Mesodermal cell (in vitro differentiated cells): Measurements from ENCODE around the gene KATNA1.
A peak's percentile ranks its signal among the peaks of the same experiment; 100 is the strongest.

ENCODE experiments used
- H3K27ac ChIP-seq: 2 replicates; pipeline ENCODE4 v1.7.0; 2013; ENCODE audit warnings: mild to moderate bottlenecking, low read depth, low read length, moderate library complexity; ENCODE audit not compliant: severe bottlenecking
- H3K36me3 ChIP-seq: 2 replicates; pipeline ENCODE4 v1.7.1; 2013; ENCODE audit warnings: mild to moderate bottlenecking, low read length, moderate library complexity; ENCODE audit not compliant: control insufficient read depth, insufficient read depth
- H3K4me1 ChIP-seq: one replicate; pipeline ENCODE4 v1.7.1; 2013; ENCODE audit warnings: mild to moderate bottlenecking, low read length; ENCODE audit not compliant: insufficient read depth, control insufficient read depth, poor library complexity, severe bottlenecking
- H3K4me3 ChIP-seq: 2 replicates; pipeline ENCODE4 v1.7.0; 2013; ENCODE audit warnings: low read length, control low read depth, mild to moderate bottlenecking; ENCODE audit not compliant: insufficient read depth, poor library complexity, severe bottlenecking; ENCODE audit errors: extremely low read depth
- H3K9me3 ChIP-seq: 2 replicates; pipeline ENCODE4 v1.7.1; 2013; ENCODE audit warnings: mild to moderate bottlenecking, low read length, moderate library complexity; ENCODE audit not compliant: control insufficient read depth
- WGBS, 2 experiments: methylation state at CpG; one replicate each; pipeline ENCODE4 v1.1.5; 2013; ENCODE audit warnings: missing lambda C conversion rate in 2 of 2; ENCODE audit not compliant: insufficient coverage in 2 of 2; 5-methylcytosine and 5-hydroxymethylcytosine counted together

Gene KATNA1

DNA sequence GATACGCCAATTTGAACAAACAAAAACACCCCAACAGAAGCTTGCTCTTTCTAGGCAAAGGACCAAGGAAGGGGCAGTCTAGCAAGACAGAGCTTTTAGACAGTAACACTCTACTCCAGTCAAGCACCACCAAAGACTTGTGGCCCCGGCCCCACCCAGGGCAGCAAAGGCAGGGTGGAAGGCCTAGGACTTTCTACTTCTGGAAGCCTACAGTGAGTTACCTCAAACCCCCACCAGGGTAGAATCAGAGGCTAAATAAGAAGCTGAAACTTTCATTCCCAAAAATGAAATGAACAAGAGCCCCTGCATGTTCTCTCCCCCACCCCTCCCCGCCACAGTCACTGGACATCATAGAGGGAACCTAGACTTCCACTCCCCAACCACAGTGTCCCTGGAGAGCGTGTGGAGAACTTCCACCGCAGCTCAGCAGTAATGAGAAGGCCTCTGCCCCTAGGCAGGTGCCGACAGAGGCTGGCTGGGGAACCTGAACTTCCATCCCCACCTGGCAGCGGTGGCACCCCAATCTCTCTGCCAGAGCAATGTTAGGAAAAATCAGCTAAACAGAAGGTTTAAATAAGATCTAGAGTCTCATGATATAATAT is 40.0 kb downstream of the KATNA1 start:
- no peaks in the 10 kb centered on the region for H3K4me1 ChIP-seq
- H3K27ac ChIP-seq = no peak overlapping the region
- H3K36me3 ChIP-seq = no peaks in the 10 kb centered on the region
- 100% methylated on average over 1 to 3 of the region's 7 CpGs for WGBS, 2 experiments
- no peaks in the 10 kb centered on the region for H3K9me3 ChIP-seq
- H3K4me3 ChIP-seq = no peak overlapping the region

DNA sequence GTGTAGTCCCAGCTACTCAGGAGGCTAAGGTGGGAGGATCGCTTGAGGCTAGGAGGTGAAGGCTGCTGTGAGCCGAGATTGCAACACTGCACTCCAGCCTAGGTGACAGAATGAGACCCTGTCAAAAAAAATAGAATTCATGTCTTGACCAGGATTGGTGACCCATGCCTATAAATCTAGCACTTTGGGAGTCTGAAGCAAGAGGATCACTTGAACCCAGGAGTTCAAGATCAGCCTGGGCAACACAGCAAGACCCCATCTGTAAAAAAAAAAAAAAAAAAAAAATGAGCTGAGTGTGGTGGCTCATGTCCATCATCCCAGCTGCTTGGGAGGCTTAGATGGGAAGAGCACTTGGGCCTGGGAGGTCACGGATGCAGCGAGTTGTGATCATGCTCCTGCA is 48.0 kb downstream of the KATNA1 start:
- Histone ChIP-seq H3K4me1 (no peaks in the 10 kb centered on the region), H3K27ac (no peak overlapping the region), H3K9me3 (no peaks in the 10 kb centered on the region), H3K4me3 (no peak overlapping the region), H3K36me3 (peaks cover 40% of the 10 kb centered on the region)
- 100% methylated on average over 4 of the region's 4 CpGs for WGBS, 2 experiments

DNA sequence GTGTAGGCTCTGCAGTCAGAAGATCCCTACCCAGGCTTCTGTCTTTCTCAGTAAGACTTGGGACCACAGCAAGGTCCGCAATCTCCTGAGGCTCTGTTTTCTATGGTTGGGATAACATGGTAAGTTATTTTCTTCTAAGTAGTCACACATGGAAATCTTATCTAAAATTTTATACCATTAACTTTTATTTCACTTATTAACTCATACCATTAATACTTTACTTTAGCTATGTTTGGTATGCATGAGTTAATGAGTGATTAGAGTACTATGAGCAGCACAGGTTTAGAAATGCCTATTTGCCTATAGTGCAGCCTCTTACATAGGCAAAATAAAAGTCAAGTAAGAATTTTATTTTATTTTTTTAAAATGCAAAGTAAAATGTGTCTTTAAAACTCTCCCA is 55.1 kb downstream of the KATNA1 start:
- Histone ChIP-seq H3K27ac (no peak overlapping the region), H3K36me3 (peaks cover 73% of the 10 kb centered on the region), H3K4me1 (no peaks in the 10 kb centered on the region), H3K4me3 (no peak overlapping the region), H3K9me3 (no peaks in the 10 kb centered on the region)
- WGBS, 2 experiments = no CpG with 5 or more reads among the region's 1 CpG

DNA sequence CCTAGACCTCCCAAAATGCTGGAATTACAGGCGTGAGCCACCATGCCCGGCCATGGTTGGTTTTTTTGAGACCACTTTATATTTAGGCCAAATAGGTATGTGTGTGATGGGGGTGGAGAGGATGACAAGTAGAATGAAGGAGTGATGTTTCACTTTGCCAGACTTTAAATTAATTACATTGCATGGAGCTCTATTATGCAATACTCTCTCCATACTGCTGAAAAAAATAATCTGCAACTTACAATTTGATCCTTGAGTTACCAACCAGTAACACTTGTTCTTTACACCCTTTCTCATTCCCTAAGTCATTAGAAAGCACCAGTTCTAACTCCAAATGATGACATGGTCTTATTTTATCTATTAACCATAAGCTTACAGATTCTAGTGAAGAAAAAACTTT is 55.5 kb downstream of the KATNA1 start:
- no peak overlapping the region for H3K27ac ChIP-seq
- WGBS, 2 experiments = 100% methylated on average over 1 of the region's 2 CpGs; no CpG with 5 or more reads in 1 of the 2 experiments
- no peak overlapping the region for H3K4me3 ChIP-seq
- no peaks in the 10 kb centered on the region for H3K9me3 ChIP-seq
- H3K4me1 ChIP-seq = no peaks in the 10 kb centered on the region
- peaks cover 74% of the 10 kb centered on the region for H3K36me3 ChIP-seq

DNA sequence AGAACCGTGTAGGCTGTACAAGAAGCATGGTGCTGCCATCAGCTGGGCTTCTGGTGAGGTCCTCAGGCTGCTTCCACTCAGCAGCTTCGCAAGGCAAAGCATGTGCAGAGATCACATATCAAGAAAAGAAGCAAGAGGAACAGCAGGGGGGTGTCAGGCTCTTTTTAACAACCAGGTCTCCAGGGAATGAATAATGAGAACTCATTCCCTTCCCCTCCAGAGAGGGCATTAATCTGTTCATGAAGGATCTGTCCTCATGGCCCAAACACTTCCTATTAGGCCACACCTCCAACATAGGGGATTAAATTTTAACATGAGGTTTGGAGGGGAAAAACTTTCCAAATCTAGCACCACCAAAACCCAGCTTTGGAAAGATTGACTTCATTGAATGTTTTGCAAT is 62.4 kb downstream of the KATNA1 start:
- Histone ChIP-seq H3K36me3 (peaks cover 63% of the 10 kb centered on the region), H3K27ac (no peak overlapping the region), H3K4me1 (no peaks in the 10 kb centered on the region), H3K4me3 (no peak overlapping the region), H3K9me3 (no peaks in the 10 kb centered on the region)
- 89 to 100% methylated on average over 2 of the region's 2 CpGs for WGBS, 2 experiments

DNA sequence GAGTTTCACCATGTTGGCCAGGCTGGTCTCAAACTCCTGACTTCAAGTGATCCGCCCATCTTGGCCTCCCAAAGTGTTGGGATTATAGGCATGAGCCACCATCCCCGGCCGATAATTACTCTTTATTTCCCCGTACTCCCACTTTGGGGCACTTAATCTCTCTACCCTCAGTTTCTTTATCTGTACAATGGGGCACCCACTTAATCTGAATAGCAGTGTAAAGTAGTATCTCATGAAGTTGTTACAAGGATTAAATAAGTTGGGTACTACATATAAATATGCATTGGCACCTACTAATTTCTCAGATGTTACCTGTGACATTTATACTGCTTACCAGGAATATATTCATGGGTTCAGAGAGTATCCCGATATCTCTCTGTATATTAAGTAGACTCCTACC is 67.2 kb downstream of the KATNA1 start:
- Histone ChIP-seq H3K4me1 (no peaks in the 10 kb centered on the region), H3K36me3 (peaks cover 45% of the 10 kb centered on the region)
- WGBS, 2 experiments = 88 to 100% methylated on average over 1 to 2 of the region's 5 CpGs

DNA sequence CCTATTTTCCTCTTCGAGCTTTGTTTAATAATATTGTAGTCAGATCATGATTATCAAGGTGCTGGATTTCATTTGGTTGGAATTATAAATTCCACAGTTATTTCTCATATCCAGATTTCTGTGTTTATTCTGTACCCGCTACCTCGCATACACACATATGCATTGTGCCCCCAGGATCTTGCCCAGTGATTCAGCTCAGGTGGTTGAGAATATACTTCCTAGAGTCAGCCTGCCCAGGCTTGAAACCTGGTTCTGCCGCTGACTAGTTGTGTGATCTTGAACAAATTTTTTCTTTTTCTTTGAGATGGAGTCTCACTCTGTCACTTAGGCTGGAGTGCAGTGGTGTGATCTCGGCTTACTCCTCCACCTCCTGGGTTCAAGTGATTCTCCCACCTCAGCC is 67.6 kb downstream of the KATNA1 start:
- no peak overlapping the region for H3K27ac ChIP-seq
- H3K4me3 ChIP-seq = no peak overlapping the region
- no peaks in the 10 kb centered on the region for H3K9me3 ChIP-seq
- no peaks in the 10 kb centered on the region for H3K4me1 ChIP-seq
- H3K36me3 ChIP-seq = peaks cover 45% of the 10 kb centered on the region
- 100% methylated on average over 2 of the region's 5 CpGs for WGBS, 2 experiments

More for the DNA sequence above, 67.2 kb downstream of the KATNA1 start:
- no peak overlapping the region for H3K4me3 ChIP-seq
- no peak overlapping the region for H3K27ac ChIP-seq
- H3K9me3 ChIP-seq = no peaks in the 10 kb centered on the region

DNA sequence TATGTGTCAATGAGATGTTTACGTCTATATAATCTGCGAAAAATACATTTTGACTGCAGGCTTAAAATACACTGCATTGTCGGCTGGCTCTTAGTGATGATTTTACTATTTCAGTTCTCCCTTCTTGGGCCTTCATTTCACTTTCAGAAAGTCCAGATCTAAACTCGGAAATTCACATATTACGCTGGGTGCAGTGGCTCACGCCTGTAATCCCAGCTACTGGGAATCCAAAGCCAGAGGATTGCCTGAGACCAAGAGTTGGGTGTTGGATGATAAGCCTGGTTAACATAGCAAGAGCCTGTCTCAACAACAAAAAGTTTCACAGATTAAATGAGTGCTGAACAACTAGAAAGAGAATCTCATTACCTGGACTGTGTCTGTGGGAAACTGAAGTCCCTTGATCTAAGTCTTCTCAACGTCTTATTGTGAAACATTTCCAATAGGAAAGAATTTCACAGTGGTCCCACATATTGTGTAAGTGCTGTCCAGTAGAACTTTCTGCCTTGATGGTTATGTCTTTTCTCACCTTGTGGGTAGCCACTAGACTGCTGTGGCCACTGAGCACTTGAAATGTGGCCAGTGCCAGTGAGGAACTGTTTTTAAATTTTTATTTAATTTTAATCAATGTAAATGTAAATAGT is 80.4 kb downstream of the KATNA1 start:
- 96 to 100% methylated on average over 6 of the region's 7 CpGs for WGBS, 2 experiments
- Histone ChIP-seq H3K4me3 (no peak overlapping the region), H3K27ac (no peak overlapping the region), H3K36me3 (peaks cover under 1% of the 10 kb centered on the region), H3K4me1 (no peaks in the 10 kb centered on the region), H3K9me3 (no peaks in the 10 kb centered on the region)

DNA sequence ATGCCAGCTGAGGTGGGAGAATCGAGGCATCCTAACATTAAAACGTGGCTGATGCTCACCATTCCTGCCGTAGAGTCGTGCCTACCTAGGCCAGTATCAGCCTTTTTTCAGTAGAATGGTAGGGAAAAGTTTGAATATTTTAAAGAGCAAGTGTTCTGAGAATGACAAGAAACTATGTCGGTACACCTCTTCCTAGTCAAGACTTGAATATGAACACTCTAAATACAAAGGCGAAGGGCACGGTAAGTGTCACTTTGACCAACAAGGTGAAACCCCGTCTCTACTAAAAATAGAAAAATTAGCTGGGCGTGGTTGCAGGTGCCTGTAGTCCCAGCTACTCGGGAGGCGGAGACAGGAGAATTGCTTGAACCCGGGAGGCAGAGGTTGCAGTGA is 81.3 kb downstream of the KATNA1 start:
- Histone ChIP-seq H3K9me3 (no peaks in the 10 kb centered on the region), H3K4me3 (peak overlapping the region; percentile 97), H3K27ac (no peak overlapping the region), H3K4me1 (no peaks in the 10 kb centered on the region), H3K36me3 (no peaks in the 10 kb centered on the region)
- 39 to 63% methylated on average over 8 to 9 of the region's 12 CpGs for WGBS, 2 experiments

DNA sequence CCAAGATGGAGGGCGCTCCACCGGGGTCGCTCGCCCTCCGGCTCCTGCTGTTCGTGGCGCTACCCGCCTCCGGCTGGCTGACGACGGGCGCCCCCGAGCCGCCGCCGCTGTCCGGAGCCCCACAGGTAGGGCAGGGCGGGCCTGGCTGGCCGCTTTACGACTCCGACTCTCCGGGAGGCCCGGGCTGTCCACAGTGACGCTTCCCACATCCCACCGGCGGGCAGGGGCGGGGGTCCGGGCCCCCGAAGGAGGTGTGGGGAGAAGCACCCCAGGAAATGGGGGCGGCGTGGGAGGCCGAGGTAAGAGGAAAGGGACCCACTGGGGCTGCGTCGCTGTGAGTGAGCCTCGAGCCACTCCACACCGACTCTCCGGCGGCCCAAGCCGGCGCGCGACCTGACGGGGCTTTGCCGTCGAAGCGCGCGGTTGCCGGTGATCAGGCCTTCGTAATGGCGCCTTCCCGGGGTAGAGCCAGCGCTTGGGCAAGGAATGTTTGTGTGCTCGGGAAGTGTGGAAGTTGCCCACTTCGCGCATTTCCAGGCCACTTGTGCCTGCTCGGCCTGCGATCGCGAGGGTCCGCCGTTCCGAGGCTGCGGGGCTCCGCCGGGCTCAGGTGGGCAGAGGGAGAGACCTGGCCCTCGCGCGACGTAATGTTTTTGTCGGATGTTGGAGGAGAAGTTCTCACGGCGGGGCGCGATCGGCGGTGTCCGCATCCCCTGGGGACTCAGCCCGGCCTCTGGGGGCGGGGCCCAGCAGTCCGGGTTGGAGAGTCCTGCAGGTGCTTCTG is 81.9 kb downstream of the KATNA1 start:
- H3K4me1 ChIP-seq = no peaks in the 10 kb centered on the region
- peak overlapping the region; percentile 82 for H3K27ac ChIP-seq
- 0 to 1% methylated on average over 30 to 58 of the region's 81 CpGs for WGBS, 2 experiments
- no peaks in the 10 kb centered on the region for H3K9me3 ChIP-seq
- H3K4me3 ChIP-seq = peak overlapping the region; percentile 97
- H3K36me3 ChIP-seq = no peaks in the 10 kb centered on the region
